Memory B cell (primary cell): Measurements from ENCODE around the gene PGAM2.
A peak's percentile ranks its signal among the peaks of the same experiment; 100 is the strongest.

Source experiments
- ATAC-seq: fragments of 150-1000 bp; cut with Tn5 transposase; 2 replicates; pipeline ENCODE4 v1.10.0; 2021; ENCODE audit warnings: low read depth, mild to moderate bottlenecking, moderate library complexity
- DNase-seq, 2 donors: peaks; one replicate each; pipeline ENCODE4 v3.0.0; 2022; ENCODE audit warnings: low spot score in 2 of 2
- H3K27ac Mint-ChIP-seq: one replicate; pipeline ENCODE4 v1.8.0; 2022; ENCODE audit warnings: mild to moderate bottlenecking, moderate library complexity, mixed read lengths
- H3K27me3 Mint-ChIP-seq: one replicate; pipeline ENCODE4 v1.8.0; 2022; ENCODE audit warnings: mixed read lengths
- H3K36me3 Mint-ChIP-seq: one replicate; pipeline ENCODE4 v1.8.0; 2022; ENCODE audit warnings: mild to moderate bottlenecking, mixed read lengths
- H3K4me1 Mint-ChIP-seq: one replicate; pipeline ENCODE4 v1.8.0; 2022; ENCODE audit warnings: mixed read lengths
- H3K4me3 Mint-ChIP-seq: one replicate; pipeline ENCODE4 v1.8.0; 2022; ENCODE audit warnings: mild to moderate bottlenecking, moderate library complexity, mixed read lengths
- H3K9me3 Mint-ChIP-seq: one replicate; pipeline ENCODE4 v1.8.0; 2022; ENCODE audit warnings: mixed read lengths

The PGAM2 gene

GRCh38 chr7:44080686-44081265, 15.4 kb upstream of the PGAM2 start:
- Mint-ChIP-seq H3K27ac (peak overlapping the region; percentile 93), H3K4me1 (peaks cover 18% of the 10 kb centered on the region), H3K27me3 (no peaks in the 10 kb centered on the region), H3K36me3 (peaks cover 16% of the 10 kb centered on the region), H3K4me3 (peak overlapping the region; percentile 87), H3K9me3 (no peaks in the 10 kb centered on the region)
- no peak for DNase-seq
- no peak for ATAC-seq

DNA sequence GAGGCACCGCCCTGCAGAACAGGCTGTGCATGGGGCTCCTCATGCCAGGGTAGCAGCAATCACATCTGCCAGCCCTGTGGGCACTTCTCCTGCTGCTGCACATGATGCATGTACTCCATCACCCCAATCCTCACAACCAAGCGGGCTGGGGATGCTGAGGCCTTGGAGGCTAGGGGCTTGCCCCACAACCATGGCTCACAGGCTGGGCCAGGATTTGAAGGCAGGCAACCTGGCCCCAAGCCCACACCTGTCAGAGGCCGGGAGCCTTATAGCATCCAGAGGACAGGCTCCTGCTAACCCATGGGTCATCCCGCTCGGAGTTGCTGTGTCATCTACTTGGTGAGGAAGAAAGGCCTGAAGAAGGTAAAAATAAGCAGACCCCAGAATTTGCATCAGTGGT, 14.8 kb upstream of the PGAM2 start:
- H3K36me3 Mint-ChIP-seq: peaks cover 18% of the 10 kb centered on the region
- no peak for ATAC-seq
- no peaks in the 10 kb centered on the region for H3K9me3 Mint-ChIP-seq
- no peak overlapping the region for H3K27ac Mint-ChIP-seq
- no peak overlapping the region for H3K4me3 Mint-ChIP-seq
- DNase-seq: no peak
- H3K4me1 Mint-ChIP-seq: peaks cover 18% of the 10 kb centered on the region
- H3K27me3 Mint-ChIP-seq: no peaks in the 10 kb centered on the region

GRCh38 chr7:44079331-44080021, 14.1 kb upstream of the PGAM2 start:
- H3K36me3 Mint-ChIP-seq: peaks cover 18% of the 10 kb centered on the region
- peaks cover 18% of the 10 kb centered on the region for H3K4me1 Mint-ChIP-seq
- H3K27me3 Mint-ChIP-seq: no peaks in the 10 kb centered on the region
- DNase-seq: no peak
- H3K27ac Mint-ChIP-seq: no peak overlapping the region
- H3K9me3 Mint-ChIP-seq: no peaks in the 10 kb centered on the region
- peak overlapping the region; percentile 21 for H3K4me3 Mint-ChIP-seq
- ATAC-seq: no peak

- no peaks in the 10 kb centered on the region for H3K9me3 Mint-ChIP-seq
Observed at GRCh38 chr7:44078521-44078920, 13.2 kb upstream of the PGAM2 start.

DNA sequence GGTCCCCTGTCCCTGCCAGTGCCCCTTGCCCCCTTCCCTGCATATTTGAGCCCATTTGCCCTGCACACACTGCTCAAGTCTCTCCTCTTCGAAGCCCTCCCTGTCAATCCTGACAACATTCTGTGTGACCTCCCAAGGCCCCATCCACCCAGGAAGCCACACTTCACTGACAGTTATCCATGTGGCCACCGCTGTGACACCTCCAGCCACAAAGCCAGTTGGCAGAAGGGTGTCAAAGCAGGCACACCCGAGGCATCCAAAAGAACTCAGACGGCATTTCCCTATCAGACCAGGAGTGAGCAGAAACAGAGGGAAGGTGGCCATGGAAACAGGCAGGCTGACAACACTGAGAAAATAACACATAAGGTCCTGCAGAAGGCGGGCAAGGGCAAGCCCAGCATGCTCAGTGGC, 12.3 kb upstream of the PGAM2 start:
- Mint-ChIP-seq H3K27ac (peak overlapping the region; percentile 69), H3K27me3 (no peaks in the 10 kb centered on the region), H3K4me1 (peaks cover 22% of the 10 kb centered on the region), H3K36me3 (peaks cover 18% of the 10 kb centered on the region), H3K4me3 (no peak overlapping the region), H3K9me3 (no peaks in the 10 kb centered on the region)
- ATAC-seq (no peak), DNase-seq (no peak)

More at GRCh38 chr7:44078521-44078920, 13.2 kb upstream of the PGAM2 start:
- Mint-ChIP-seq H3K27ac (peak overlapping the region; percentile 69), H3K27me3 (no peaks in the 10 kb centered on the region), H3K36me3 (peaks cover 18% of the 10 kb centered on the region), H3K4me3 (peak overlapping the region; percentile 37), H3K4me1 (peaks cover 20% of the 10 kb centered on the region)
- DNase-seq (no peak), ATAC-seq (no peak)

DNA sequence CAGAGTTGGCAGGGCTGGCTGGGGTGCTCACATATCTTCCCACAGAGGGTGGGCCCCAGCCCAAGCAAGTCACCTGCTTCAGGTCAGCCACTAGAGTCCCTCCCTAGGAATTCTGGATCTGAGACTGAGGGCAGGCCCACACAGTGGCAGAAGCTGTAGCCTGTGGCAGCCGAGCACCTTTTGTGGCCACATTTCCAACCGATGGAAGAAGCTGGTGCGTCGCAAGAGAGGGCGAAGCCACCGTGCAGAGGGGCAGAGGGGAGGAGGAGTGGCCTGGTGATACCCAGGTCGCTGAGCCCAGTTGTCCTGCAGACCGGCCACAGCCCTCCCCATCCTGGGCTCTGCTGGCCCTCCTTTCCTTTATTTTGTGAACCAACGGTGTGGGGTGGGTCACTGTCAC, 11.7 kb upstream of the PGAM2 start:
- H3K9me3 Mint-ChIP-seq: no peaks in the 10 kb centered on the region
- peak overlapping the region; percentile 69 for H3K27ac Mint-ChIP-seq
- H3K4me1 Mint-ChIP-seq: peaks cover 26% of the 10 kb centered on the region
- no peak overlapping the region for H3K4me3 Mint-ChIP-seq
- peaks cover 21% of the 10 kb centered on the region for H3K36me3 Mint-ChIP-seq
- no peak for ATAC-seq
- no peaks in the 10 kb centered on the region for H3K27me3 Mint-ChIP-seq
- no peak for DNase-seq

- Mint-ChIP-seq H3K4me3 (no peak overlapping the region), H3K36me3 (peaks cover 21% of the 10 kb centered on the region), H3K27ac (peak overlapping the region; percentile 96), H3K4me1 (peaks cover 30% of the 10 kb centered on the region), H3K9me3 (no peaks in the 10 kb centered on the region), H3K27me3 (no peaks in the 10 kb centered on the region)
- DNase-seq (no peak), ATAC-seq (no peak)
Observed at GRCh38 chr7:44076101-44076895, 10.9 kb upstream of the PGAM2 start.

DNA sequence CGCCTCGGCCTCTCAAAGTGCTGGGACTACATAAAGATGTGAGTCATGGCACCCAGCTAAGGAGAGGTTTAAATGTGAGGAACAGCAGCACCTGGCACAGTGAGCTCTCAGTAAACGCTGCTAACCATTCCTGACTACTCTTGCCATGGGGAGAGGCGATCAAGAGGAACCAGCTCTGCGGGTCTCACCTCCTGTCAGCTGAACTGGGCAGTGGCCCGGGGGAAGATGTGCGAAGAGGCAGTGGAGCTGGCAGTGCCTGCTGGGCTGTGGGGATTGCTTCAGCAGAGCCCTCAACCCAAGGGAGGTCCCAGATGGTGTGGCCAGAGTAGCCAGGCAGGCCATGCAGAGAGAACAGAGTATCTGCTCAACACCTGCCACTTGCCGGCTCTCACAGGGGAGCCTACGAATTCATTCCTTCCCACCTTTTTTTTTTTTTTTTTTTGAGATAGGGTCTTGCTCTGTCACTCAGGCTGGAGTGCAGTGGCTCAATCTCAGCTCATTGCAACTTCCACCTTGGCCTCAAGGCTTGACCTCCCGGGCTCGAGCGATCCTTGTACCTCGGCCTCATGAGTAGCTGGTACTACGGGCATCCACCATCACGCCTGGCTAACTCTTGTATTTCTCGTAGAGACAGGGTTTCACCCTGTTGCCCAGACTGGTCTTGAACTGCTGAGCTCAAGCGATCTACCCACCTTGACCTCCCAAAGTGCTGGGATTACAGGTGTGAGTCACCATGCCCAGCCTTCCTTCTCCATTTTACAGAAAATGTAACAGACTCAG, 10.1 kb upstream of the PGAM2 start:
- peak overlapping the region; percentile 96 for H3K27ac Mint-ChIP-seq
- DNase-seq: no peak
- H3K4me3 Mint-ChIP-seq: no peak overlapping the region
- no peak for ATAC-seq
- H3K9me3 Mint-ChIP-seq: no peaks in the 10 kb centered on the region
- H3K27me3 Mint-ChIP-seq: no peaks in the 10 kb centered on the region
- peaks cover 20% of the 10 kb centered on the region for H3K36me3 Mint-ChIP-seq
- peaks cover 29% of the 10 kb centered on the region for H3K4me1 Mint-ChIP-seq

DNA sequence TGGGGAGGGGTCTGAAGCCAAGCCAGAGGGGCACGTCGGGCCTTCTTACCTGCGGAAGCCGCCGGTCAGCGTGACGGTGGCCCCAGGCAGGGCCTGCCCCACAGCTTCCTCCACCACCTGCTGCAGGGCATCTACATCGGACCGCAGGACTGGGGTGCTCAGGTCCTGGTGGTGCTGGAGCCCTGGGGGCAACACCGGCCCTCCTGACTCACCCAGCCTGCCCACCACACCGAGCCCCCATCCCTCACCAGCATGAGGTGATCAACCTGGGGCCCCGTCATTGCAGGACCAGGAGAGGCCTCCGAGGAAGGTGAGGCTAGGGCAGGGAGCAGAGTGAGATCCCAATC, 9.0 kb upstream of the PGAM2 start:
- Mint-ChIP-seq H3K36me3 (peaks cover 18% of the 10 kb centered on the region), H3K4me3 (peak overlapping the region; percentile 47), H3K27ac (peak overlapping the region; percentile 96), H3K4me1 (peaks cover 35% of the 10 kb centered on the region), H3K9me3 (peaks cover 1% of the 10 kb centered on the region), H3K27me3 (no peaks in the 10 kb centered on the region)
- DNase-seq (no peak), ATAC-seq (peak; percentile 15)

DNA sequence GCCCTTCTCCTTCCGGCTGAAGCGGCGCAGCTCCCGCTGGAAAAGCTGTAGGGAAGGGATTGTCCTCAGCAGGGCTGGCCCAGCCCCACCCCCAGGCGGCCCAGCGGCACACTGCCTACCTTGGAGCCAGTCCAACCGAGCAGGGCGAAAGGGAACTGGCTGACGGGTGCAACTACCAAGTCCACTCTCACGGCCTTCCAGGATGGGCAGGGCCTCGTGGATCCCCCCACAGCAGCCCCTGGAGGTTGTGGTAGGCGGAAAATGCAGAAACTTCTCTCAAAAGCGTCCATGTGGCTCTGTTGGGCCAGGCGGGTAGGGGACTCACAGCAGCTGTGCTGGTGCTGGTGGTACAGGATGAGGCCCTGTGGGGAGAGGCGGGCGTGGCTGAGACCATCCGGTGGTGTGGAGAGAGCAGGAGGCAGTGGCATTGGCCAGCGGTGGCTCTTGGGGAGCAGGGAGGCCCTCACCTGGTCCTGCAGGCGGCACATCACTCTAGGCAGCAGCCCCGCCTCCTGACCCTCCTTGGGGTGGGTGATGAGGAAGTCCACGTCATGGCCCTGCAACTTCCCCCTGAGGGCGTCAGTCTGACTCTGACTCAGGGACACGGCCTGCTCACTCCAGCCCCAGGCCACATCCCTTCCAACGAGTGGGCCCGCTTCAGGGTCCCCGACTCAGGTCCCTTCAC, 8.4 kb upstream of the PGAM2 start:
- peak; percentile 97 for ATAC-seq
- peak overlapping the region; percentile 47 for H3K4me3 Mint-ChIP-seq
- H3K27me3 Mint-ChIP-seq: no peaks in the 10 kb centered on the region
- peaks cover 18% of the 10 kb centered on the region for H3K36me3 Mint-ChIP-seq
- peaks cover 1% of the 10 kb centered on the region for H3K9me3 Mint-ChIP-seq
- peak; percentile 72 to 80 for DNase-seq
- peak overlapping the region; percentile 96 for H3K27ac Mint-ChIP-seq
- peaks cover 38% of the 10 kb centered on the region for H3K4me1 Mint-ChIP-seq

DNA sequence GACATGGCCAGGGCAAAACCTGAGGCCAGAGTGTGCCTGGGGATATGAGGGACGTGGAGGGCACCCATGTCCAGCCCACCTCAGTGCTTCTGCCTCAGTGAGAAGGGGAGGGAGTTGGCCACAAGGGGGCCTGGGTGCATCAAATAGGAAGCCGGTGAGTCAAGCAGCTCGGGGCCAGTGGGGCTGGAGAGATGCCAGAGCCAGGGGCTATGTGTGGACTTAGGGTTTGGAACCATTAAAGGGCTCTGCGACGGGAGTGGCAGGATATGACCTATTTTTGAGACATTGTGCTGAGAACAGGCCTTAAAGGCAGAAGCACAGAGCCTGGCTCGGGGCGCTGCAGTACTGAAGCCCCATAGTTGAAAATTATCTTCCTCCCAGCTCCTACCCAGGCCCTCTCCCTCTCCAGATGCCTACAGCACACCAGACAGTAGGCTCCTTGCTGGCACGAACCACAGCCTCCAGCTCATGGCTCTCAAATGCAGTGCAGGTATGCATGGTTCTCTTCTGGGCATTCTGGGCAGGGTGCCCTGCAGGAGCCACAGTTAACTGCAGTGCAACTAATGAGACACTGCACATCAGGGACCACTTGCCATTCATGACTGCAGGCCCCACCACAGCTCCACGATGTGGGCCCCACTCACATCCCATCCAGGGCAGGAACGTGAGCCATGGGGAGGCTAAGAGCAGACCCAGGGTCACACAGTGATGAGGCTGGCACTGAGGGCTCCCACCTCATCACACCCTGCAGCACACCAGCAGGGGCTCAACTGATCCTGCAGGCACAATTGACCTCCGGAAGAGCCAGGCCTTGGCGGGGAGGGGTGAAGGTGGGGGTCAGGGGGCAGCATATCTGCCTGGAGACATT, 7.2 kb upstream of the PGAM2 start:
- H3K36me3 Mint-ChIP-seq: peaks cover 12% of the 10 kb centered on the region
- ATAC-seq (no peak), DNase-seq (no peak)
- no peak overlapping the region for H3K4me3 Mint-ChIP-seq
- peaks cover 34% of the 10 kb centered on the region for H3K4me1 Mint-ChIP-seq
- peak overlapping the region; percentile 96 for H3K27ac Mint-ChIP-seq
- H3K27me3 Mint-ChIP-seq: no peaks in the 10 kb centered on the region
- H3K9me3 Mint-ChIP-seq: peaks cover 3% of the 10 kb centered on the region

GRCh38 chr7:44071726-44072363, 6.5 kb upstream of the PGAM2 start:
- Mint-ChIP-seq H3K9me3 (peaks cover 3% of the 10 kb centered on the region), H3K27me3 (no peaks in the 10 kb centered on the region), H3K27ac (peak overlapping the region; percentile 96), H3K4me3 (no peak overlapping the region), H3K4me1 (peaks cover 37% of the 10 kb centered on the region), H3K36me3 (peaks cover 10% of the 10 kb centered on the region)
- no peak for DNase-seq
- ATAC-seq: no peak
